NCI-H2107 treated with DMSO at 0.1 percent for 48 hours (cell line): ENCODE measurements around the gene KCNK15.
"Not testable (repeated sequence)": the region's sequence is repeated elsewhere in the genome, so short reads cannot be mapped to it uniquely, and the experiment has no call there.

Source experiments
- DNase-seq: peaks from one replicate; lab custom pipeline; 2025; ENCODE audit not compliant: unreplicated experiment; lab: John Stamatoyannopoulos, UW

The KCNK15 gene

GRCh38 chr20:44745598-44746366, at the start of gene KCNK15:
TSS of gene KCNK15 (plus strand) at chr20:44745865. CDS start at chr20:44745911, 46 bp downstream.
- no peak for DNase-seq

DNA sequence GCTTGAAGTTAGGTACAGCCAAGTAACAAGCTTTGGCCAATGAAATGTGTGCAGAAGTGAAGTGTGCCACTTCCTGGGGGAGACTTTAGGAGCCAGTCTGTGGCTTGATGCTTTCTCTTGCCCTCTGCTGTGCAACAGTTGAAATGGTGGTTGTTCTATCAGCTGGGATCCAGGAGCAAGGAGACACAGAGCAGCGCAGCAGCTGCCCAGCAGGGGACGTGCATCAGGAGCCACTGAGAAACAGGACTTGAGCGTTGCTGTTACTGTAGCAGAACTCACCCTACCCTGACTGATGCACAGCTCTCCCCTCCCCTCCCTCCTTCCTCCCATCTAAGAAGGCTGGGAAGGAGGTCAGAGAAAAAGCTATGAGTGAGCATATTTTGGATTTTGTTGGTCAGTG, 49.4 kb upstream of the KCNK15 start:
- no peak for DNase-seq

GRCh38 chr20:44697041-44697440, 48.6 kb upstream of the KCNK15 start:
- DNase-seq: not testable (repeated sequence)

DNA sequence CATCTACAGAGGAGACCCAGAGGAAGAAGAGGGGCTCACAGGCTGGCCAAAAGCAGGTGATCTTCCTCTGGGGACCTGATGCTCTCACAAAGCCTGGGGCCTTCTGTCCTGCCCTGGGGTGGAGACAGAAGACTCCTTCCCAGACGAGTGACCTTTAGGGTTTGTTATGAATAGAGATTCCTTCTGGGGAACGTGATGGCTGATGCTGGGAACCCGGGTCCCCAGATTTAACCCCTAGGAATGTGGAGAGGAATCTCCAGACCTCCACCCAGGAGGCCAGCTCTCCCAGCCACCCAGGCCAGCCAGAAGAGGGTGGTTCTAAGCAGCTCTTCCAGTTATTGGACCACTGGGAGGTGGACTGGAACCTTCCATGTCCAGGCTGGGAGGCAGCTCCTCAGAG, 47.3 kb upstream of the KCNK15 start:
- no peak for DNase-seq

- DNase-seq: no peak
Measured at GRCh38 chr20:44700306-44700705, 45.4 kb upstream of the KCNK15 start.

DNA sequence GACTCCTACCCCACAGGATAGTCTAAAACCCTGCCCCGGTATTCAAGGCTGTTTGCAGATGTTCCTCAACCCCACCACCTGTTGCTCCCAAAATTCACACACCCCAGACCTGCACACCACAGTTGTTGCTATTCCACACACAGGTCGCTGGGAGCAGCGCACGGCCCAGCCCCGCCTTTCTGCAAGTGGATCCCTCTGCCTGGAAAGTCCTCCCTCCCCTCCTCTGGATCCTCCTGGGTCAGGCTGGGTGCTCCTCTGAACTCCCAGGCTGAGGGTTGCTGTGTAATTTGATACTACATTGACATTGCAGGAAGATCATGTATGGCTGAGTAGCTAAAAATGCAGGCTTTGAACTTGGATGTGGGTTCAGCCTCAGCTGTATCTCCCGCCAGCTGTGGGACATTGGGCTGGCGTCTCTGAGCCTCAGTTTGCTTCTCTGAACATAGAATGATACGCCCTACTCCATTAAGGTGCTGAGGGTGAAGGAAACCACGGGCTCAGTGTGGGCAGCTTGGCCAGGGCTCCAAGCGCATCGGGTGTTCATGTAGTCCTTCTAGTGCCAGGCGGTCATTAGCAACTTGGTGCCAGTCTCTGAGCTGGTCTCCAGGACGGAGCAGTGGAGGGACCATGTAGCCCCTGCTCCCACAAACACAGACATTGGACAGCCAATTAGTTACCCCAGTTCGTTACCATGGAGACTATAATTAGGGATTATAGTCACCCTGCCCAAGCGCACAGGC, 44.4 kb upstream of the KCNK15 start:
- DNase-seq: no peak

DNA sequence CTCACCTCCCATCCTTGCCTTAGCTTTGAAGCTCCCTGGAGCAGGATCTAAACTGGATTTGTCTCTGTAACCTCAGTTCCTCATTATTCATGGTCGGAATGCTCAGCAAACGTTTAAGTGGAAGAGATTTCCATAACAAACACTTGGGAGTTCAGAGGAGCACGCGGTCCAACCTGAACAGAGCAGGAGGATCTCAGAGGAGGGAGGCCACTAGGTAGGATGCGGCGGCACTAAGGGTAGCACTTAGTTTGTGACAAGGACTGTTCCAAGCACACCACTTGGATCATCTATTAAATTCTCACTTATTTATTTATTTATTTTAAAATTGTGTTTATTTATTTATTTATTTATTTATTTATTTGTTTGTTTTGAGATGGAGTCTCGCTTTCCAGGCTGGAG, 43.8 kb upstream of the KCNK15 start:
- DNase-seq: no peak

DNA sequence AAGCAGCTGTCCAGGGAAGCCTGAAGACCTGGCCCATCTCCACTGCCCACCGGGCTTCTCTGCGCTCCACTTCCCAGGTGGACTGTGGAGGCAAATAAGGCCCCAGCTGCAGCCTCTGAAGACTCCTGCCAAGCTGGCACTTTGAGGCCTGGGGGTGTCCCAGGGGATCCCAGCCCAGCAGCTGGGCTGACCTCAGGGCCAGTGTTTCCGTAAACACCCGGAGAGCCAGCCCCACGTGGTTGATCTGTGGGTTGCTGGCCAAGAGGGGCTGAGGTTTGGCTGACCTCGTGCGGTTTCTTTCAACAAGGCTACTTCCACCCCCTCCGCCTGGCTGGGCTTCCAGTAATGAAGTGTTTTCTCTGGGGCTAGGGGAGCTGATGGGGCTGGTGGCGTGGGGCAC, 42.9 kb upstream of the KCNK15 start:
- no peak for DNase-seq

DNA sequence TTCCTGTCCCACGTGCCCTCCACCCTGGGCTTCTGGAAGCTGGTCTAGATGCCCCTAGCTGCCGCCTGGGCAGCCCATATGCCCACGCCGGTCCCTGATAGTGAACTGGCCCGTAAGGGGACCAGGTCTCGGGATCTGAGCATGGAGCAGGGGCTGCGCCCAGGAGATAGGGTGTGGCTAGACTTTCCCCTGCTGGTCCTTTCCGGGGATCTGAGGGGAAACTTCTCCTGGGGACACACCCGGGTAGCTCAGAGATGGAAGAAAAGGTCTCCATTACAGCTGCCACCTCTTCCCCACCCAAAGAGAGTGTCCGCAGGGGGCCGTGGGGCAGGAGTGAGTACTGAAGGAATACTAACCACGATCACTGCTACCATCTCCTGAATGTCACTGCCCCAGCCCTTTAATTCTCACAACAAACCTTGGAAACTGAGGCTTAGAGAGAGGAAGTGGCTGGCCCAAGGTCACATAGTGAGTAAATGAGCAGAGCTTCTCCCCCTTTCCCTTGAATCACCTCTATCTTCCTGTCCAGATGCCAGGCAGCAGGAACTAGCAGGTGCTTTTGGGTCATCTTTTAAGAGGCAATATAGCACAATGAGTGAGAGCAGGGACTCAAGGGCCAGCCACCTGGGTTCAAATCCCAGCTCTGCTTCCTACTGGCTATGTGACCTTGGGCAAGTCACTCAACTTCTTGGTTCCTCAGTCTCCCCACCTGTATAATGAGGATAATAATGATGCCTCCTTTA, 42.3 kb upstream of the KCNK15 start:
- no peak for DNase-seq

- no peak for DNase-seq
Measured at GRCh38 chr20:44703956-44704488, 41.6 kb upstream of the KCNK15 start.

DNA sequence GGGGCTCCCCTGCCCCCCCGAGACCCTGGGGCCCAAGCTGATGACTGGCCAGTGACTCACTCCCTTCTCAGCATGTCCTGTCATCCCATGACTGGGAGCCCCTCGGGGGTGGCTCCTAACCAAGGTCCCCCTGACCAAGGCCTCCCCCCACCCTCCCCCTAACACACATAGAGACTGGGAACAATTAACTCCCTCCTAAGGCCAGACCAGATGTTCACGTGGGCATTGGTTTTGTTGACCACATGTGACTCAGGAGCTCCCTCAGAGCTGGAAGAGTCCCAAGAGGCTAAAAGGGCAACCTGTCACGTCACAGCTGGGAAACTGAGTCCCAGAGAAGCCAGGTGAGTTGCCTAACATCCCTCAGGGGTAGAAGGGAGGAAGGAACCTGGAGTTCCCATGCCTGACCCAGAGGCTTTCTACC, 41.1 kb upstream of the KCNK15 start:
- DNase-seq: no peak

- DNase-seq: no peak
Measured at GRCh38 chr20:44705364-44706094, 40.1 kb upstream of the KCNK15 start.

DNA sequence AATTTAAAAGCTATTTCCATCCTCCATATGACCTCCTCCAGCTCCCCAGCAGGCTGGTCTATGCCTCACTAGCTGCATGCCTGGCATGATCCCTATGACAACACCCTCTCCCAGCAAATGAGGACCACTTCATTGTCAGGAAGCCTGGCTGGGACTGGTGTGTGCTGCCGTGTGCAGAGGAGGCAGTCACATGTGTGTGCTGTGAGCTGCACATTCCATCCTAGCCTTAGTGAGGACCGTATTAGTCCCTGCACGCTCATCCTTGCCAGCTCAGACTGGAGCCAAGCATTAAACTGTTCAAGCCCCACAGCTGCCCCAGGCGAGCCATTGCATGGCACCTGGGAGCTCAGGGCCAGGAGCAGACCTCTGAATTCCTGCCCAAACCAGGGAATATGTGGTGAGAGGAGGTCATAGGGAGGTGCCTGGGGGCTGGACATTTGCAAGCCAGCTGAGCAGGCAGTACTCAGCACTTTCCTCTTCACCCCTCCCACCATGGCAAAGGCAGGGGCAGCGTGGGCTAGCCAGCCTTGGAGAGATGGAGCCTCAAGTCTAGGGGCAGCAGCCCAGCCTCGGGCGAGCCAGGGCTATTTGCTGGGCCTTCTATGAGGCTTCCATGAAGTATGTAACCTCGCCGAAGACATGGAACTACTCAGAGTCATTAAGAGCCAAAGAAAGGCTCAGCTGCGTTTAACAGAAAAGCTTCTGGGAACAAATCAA, 39.2 kb upstream of the KCNK15 start:
- no peak for DNase-seq

GRCh38 chr20:44707018-44707579, 38.6 kb upstream of the KCNK15 start:
- DNase-seq: no peak

GRCh38 chr20:44709380-44709779, 36.3 kb upstream of the KCNK15 start:
- DNase-seq: no peak

DNA sequence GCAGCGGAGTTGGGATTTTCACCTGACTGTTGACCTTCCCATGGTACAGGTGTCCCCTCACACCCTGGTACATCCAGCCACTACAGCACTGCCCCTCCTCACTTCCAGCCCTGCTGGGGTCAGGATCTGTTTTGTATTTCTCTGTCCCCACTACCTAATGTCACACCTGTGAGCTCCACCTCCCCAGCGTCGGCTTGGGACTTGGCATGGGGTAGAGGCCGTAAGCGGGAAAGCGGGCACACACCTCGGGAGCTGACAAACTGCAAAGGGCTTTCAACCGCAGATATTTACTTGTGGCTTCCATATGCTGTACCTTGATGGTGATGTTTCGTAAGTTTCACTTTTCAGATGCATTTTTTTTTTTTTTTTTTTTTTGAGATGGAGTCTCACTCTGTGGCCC, 35.9 kb upstream of the KCNK15 start:
- DNase-seq: no peak

DNA sequence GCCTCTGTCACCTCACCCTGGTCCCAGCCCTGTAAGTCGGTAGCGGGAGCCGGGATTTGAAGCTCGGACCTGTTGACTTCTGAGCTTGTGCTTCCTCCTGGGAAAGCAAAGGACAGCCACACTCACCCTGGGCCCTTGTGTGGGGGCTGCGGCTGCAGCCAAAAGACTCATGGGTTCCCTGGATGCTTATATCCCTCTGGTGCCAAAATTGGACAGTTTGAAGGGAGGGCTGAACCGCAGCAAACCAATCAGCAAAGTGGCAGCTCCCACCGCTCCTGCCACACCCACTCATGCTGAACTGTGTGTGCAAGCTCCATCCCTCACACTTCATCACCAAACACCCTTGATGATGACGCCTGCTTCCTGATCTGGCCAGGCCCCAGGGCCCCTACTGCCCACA, 34.4 kb upstream of the KCNK15 start:
- no peak for DNase-seq

DNA sequence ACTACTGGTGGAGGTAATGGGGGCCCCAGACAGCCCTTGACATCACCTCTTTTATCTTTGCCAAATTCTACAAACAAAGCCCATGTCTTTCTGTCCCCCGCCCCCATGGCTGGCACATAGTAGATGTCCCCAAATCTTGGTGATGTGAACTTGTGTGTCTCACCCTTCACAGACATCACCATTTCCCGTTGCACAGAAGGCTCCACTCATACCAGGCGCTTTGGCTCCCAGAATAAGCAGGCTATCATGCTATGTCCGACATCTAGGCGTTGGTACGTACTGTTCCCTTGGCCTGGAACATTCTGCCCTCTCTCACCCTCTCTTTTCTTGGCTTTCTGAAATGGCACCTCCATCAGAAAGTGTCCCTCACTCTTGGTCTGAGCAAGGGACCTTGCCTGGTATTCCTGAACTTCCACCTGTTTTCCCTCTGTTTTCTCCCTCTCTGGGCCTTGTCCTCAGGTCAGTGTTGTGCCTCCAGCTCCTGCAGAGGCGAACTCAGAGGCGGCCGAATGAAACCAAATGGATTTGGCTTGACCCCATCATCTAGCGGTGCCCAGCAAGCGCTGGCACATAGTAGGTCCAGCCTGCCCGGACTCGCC, 31.5 kb upstream of the KCNK15 start:
- DNase-seq: no peak

- no peak for DNase-seq
Measured at GRCh38 chr20:44714701-44715498, 30.8 kb upstream of the KCNK15 start, which contains the start of gene CCN5. TSS of gene CCN5 (plus strand) at chr20:44715369. CDS start at chr20:44715391, 22 bp downstream.
